DOHH2 (cell line): ENCODE data around the gene MIAT.

Experiments used
- H3F3A ChIP-seq: fragments of 200-600 bp; sonication (generic), shearing (Covaris generic); 2 replicates; pipeline ENCODE4 v1.6.0; 2016; ENCODE audit warnings: antibody characterized with exemption, mild to moderate bottlenecking; ENCODE audit not compliant: control insufficient read depth, insufficient read depth
- H3K27ac ChIP-seq: fragments of 200-600 bp; sonication (generic); 2 replicates; pipeline ENCODE4 v1.5.1; 2014; ENCODE audit warnings: low read depth, mild to moderate bottlenecking, low read length, moderate library complexity
- H3K27me3 ChIP-seq: fragments of 200-600 bp; sonication (generic); 2 replicates; pipeline ENCODE4 v1.6.1; 2014; ENCODE audit warnings: mild to moderate bottlenecking, low read length, mixed read lengths; ENCODE audit not compliant: control insufficient read depth
- H3K36me3 ChIP-seq: fragments of 200-600 bp; sonication (generic); 2 replicates; pipeline ENCODE4 v1.6.1; 2014; ENCODE audit warnings: mild to moderate bottlenecking, low read length, moderate library complexity, mixed read lengths; ENCODE audit not compliant: control insufficient read depth
- H3K4me1 ChIP-seq: fragments of 200-600 bp; sonication (generic); 2 replicates; pipeline ENCODE4 v1.6.1; 2014; ENCODE audit warnings: mild to moderate bottlenecking, low read length, mixed read lengths; ENCODE audit not compliant: control insufficient read depth
- H3K4me2 ChIP-seq: fragments of 200-600 bp; sonication (generic); 2 replicates; pipeline ENCODE4 v1.6.0; 2014; ENCODE audit warnings: mild to moderate bottlenecking, low read length, moderate library complexity
- H3K4me3 ChIP-seq: fragments of 200-600 bp; sonication (generic); 2 replicates; pipeline ENCODE4 v1.5.1; 2014; ENCODE audit warnings: mild to moderate bottlenecking, low read length, mixed read lengths
- H3K79me2 ChIP-seq: fragments of 200-600 bp; sonication (generic); 2 replicates; pipeline ENCODE4 v1.6.1; 2014; ENCODE audit warnings: mild to moderate bottlenecking, low read length, mixed read lengths; ENCODE audit not compliant: control insufficient read depth
- H3K9me2 ChIP-seq: fragments of 200-600 bp; sonication (generic); replicated peaks from 2 replicates; pipeline ENCODE4 v1.6.1; 2014; ENCODE audit warnings: mild to moderate bottlenecking, low read length, mixed read lengths; ENCODE audit not compliant: control insufficient read depth
- H3K9me3 ChIP-seq: fragments of 200-600 bp; sonication (generic); 2 replicates; pipeline ENCODE4 v1.6.1; 2014; ENCODE audit warnings: antibody characterized with exemption, low read length, mixed read lengths; ENCODE audit not compliant: control insufficient read depth, insufficient read depth
- H4K20me1 ChIP-seq: fragments of 200-600 bp; sonication (generic); 2 replicates; pipeline ENCODE4 v1.6.0; 2014; ENCODE audit warnings: low read depth, mild to moderate bottlenecking, antibody characterized with exemption, low read length, moderate library complexity; ENCODE audit not compliant: control insufficient read depth, insufficient read depth
- CTCF ChIP-seq: fragments of 200-600 bp; sonication (generic); IDR thresholded peaks from one replicate; pipeline ENCODE4 v1.5.1; 2014; ENCODE audit warnings: antibody characterized with exemption, mild to moderate bottlenecking, low read depth, low read length; ENCODE audit not compliant: poor library complexity, severe bottlenecking
- EZH2phosphoT487 ChIP-seq: fragments of 200-600 bp; sonication (generic); IDR thresholded peaks from 2 replicates; pipeline ENCODE4 v1.6.1; 2017; ENCODE audit warnings: borderline replicate concordance, mild to moderate bottlenecking, antibody characterized with exemption, low read length, moderate library complexity, mixed read lengths

MIAT gene

DNA sequence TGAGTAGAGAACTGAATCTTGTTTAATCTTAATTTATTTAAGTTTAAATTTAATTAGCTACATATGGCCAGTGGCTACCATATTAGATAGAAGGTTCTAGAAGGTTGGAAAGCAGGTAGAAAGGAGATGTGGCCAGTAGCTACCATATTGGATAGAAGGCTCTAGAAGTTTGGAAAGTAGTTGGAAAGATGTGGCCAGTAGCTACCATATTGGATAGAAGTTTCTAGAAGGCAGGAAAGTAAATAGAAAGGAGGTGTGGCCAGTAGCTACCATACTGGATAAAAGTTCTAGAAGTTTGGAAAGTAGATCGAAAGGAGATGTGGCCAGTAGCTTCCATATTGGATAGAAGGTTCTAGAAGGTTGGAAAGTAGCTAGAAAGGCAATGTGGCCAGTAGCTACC lies 33.4 kb upstream of the MIAT start:
- no peaks in the 10 kb centered on the region for H4K20me1 ChIP-seq
- H3K27me3 ChIP-seq: peaks cover 12% of the 10 kb centered on the region
- H3K9me2 ChIP-seq: no peaks in the 10 kb centered on the region
- no peak overlapping the region for H3K4me3 ChIP-seq
- no peaks in the 10 kb centered on the region for H3K79me2 ChIP-seq
- no peak for TF ChIP-seq EZH2phosphoT487
- no peak for TF ChIP-seq CTCF
- H3K36me3 ChIP-seq: no peaks in the 10 kb centered on the region
- H3K4me1 ChIP-seq: peaks cover 5% of the 10 kb centered on the region; the same call in 1 of the 2 replicates
- H3F3A ChIP-seq: peaks cover 3% of the 10 kb centered on the region; the same call in 1 of the 2 replicates
- no peak overlapping the region for H3K4me2 ChIP-seq
- no peak overlapping the region for H3K27ac ChIP-seq
- 0 out of 2 replicates have a peak, but pooled peaks cover 3% of the 10 kb centered on the region for H3K9me3 ChIP-seq

- H3K36me3 ChIP-seq: no peaks in the 10 kb centered on the region
Measured at GRCh38 chr22:26624803-26625202, 32.6 kb upstream of the MIAT start.

GRCh38 chr22:26629988-26630761 lies 27.2 kb upstream of the MIAT start:
- Histone ChIP-seq H3F3A (peaks cover 3% of the 10 kb centered on the region; the same call in 1 of the 2 replicates), H3K9me2 (no peaks in the 10 kb centered on the region), H3K36me3 (no peaks in the 10 kb centered on the region), H4K20me1 (no peaks in the 10 kb centered on the region), H3K4me2 (no peak overlapping the region), H3K9me3 (0 out of 2 replicates have a peak, but pooled peaks cover 3% of the 10 kb centered on the region), H3K27me3 (peaks cover 6% of the 10 kb centered on the region; the same call in 1 of the 2 replicates), H3K4me1 (peaks cover 6% of the 10 kb centered on the region; the same call in 1 of the 2 replicates), H3K79me2 (no peaks in the 10 kb centered on the region), H3K27ac (no peak overlapping the region), H3K4me3 (no peak overlapping the region)
- TF ChIP-seq EZH2phosphoT487 (no peak), CTCF (no peak)

More at GRCh38 chr22:26624803-26625202, 32.6 kb upstream of the MIAT start:
- TF ChIP-seq CTCF (no peak), EZH2phosphoT487 (no peak)
- Histone ChIP-seq H3K4me3 (no peak overlapping the region), H3K79me2 (no peaks in the 10 kb centered on the region), H3K4me2 (no peak overlapping the region), H3F3A (peaks cover 3% of the 10 kb centered on the region; the same call in 1 of the 2 replicates), H3K27me3 (peaks cover 12% of the 10 kb centered on the region), H3K27ac (no peak overlapping the region), H3K4me1 (peaks cover 6% of the 10 kb centered on the region; the same call in 1 of the 2 replicates), H4K20me1 (no peaks in the 10 kb centered on the region), H3K9me3 (0 out of 2 replicates have a peak, but pooled peaks cover 3% of the 10 kb centered on the region), H3K9me2 (no peaks in the 10 kb centered on the region)
